Panc1 (cell line): ENCODE results near the gene OR10K2. TPM values are rescaled to one million over a fixed set of nuclear protein-coding genes. Genes with fewer than 3 reads are reported as not detected.

Source experiments
- ATAC-seq: fragments of 200-7000 bp; cut with Tn5 transposase; 2 replicates; pipeline ENCODE4 v1.9.1; 2020; ENCODE audit warnings: mild to moderate bottlenecking, moderate library complexity
- BruUV-seq: library from RNA; stranded (reverse); fragments of 400-500 nt; replicated peaks from 2 replicates; lab custom pipeline; 2021; lab: Mats Ljungman, UMichigan
- CTCF ChIA-PET: fragments of 300-600 bp; sonication (Branson Sonifier 250); formaldehyde crosslinking; loops from one replicate; lab custom pipeline; 2022; ENCODE audit warnings: antibody characterized with exemption; lab: Charles Lee
- POLR2A ChIA-PET: fragments of 300-600 bp; sonication (Branson Sonifier 250); formaldehyde crosslinking; loops from one replicate; lab custom pipeline; 2022; ENCODE audit warnings: antibody characterized with exemption; lab: Charles Lee
- DNase-seq: peaks from one replicate; pipeline ENCODE4 v3.0.0-alpha.2; 2010; ENCODE audit warnings: low read depth, low spot score
- H3K27ac ChIP-seq: 2 replicates; pipeline ENCODE4 v1.5.1; 2011; ENCODE audit warnings: mild to moderate bottlenecking, low read length, inconsistent platforms
- H3K27me3 ChIP-seq: fragments of 200-500 bp; sonication (Bioruptor generic); 2 replicates; pipeline ENCODE4 v1.6.0; 2014; ENCODE audit warnings: low read length, inconsistent platforms; ENCODE audit not compliant: control insufficient read depth, insufficient read depth
- H3K36me3 ChIP-seq: fragments of 200-500 bp; sonication (Bioruptor generic); 2 replicates; pipeline ENCODE4 v1.5.1; 2014; ENCODE audit warnings: inconsistent platforms, mild to moderate bottlenecking, low read length, moderate library complexity; ENCODE audit not compliant: control insufficient read depth, insufficient read depth
- H3K4me1 ChIP-seq: 2 replicates; pipeline ENCODE4 v1.5.1; 2011; ENCODE audit warnings: inconsistent platforms, mild to moderate bottlenecking, low read length, moderate library complexity; ENCODE audit not compliant: control insufficient read depth, insufficient read depth
- H3K4me3 ChIP-seq, 2 experiments: 2 replicates each; pipeline ENCODE4 v1.5.1; 2011 to 2012; ENCODE audit warnings: low read depth in 2 of 2, low read length in 2 of 2, mild to moderate bottlenecking in 2 of 2, inconsistent platforms in 1 of 2, moderate library complexity in 1 of 2
- H3K9me3 ChIP-seq: fragments of 200-500 bp; sonication (Bioruptor generic); 2 replicates; pipeline ENCODE4 v1.5.1; 2014; ENCODE audit warnings: low read depth, mild to moderate bottlenecking, inconsistent platforms, low read length, moderate library complexity; ENCODE audit not compliant: control insufficient read depth, insufficient read depth
- POLR2AphosphoS5 ChIP-seq: IDR thresholded peaks from 2 replicates; pipeline ENCODE4 v1.6.1; 2012; ENCODE audit warnings: mild to moderate bottlenecking, low read depth, low read length, moderate library complexity
- SIN3A ChIP-seq: IDR thresholded peaks from 2 replicates; pipeline ENCODE4 v1.6.1; 2012; ENCODE audit warnings: low read depth, mild to moderate bottlenecking, low read length, moderate library complexity, borderline replicate concordance; ENCODE audit not compliant: insufficient read depth
- TCF7L2 ChIP-seq: IDR thresholded peaks from 2 replicates; pipeline ENCODE4 v1.6.1; 2011; ENCODE audit warnings: mild to moderate bottlenecking, low read depth, low read length, inconsistent platforms
- in situ Hi-C: cut with HindIII; loops from 2 replicates; pipeline ENCODE4 v1.10.0; 2016; ENCODE audit warnings: low sequenced_read_pairs, low pct_unique_long_range_greater_than_20kb
- intact Hi-C: fragments of 100-400 bp; cut with micrococcal nuclease; formaldehyde crosslinking; loops from one replicate; pipeline ENCODE4 v1.10.0; 2022; ENCODE audit not compliant: unreplicated experiment
- total RNA-seq: library from RNA; stranded (reverse); gene quantifications from one replicate; pipeline ENCODE4 v1.2.1, GENCODE V29; 2021; ENCODE audit not compliant: unreplicated experiment
- TF ChIP-seq, protein P1 (sequence below), 2 experiments: IDR thresholded peaks; 2 replicates each; pipeline ENCODE4 v1.6.1; 2011 to 2012; ENCODE audit warnings: low read depth in 2 of 2, control low read depth in 1 of 2, low read length in 1 of 2, mild to moderate bottlenecking in 1 of 2, moderate library complexity in 1 of 2; ENCODE audit not compliant: insufficient read depth in 1 of 2
- TF ChIP-seq, protein P2 (sequence below): fragments of 450-650 bp; IDR thresholded peaks from 2 replicates; pipeline ENCODE4 v1.5.1; 2017; ENCODE audit warnings: mild to moderate bottlenecking

The OR10K2 gene
- total RNA-seq, 1 experiment from 2014 or later, result not detected

DNA sequence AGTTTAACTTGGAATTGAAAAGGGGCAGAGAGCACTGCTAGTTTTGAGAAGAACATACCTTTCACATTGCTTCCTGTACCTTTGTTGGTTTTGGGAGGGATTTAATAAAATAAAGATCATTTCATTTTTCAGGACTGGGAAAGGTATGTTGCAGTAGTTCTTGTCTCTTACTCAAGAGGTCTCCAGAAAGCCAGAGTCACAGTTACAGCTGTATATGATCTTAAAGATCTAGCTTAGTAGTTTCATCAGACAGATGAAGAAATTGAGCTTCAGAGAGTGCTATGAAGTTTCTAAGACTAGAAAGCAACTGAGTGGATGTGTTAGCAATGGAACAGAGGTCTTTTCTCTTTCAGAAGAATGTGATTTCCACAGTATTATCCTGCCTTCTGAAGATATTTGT, 1.0 kb downstream of the OR10K2 start:
- no TSS peak for BruUV-seq
- Histone ChIP-seq H3K4me3 (no peak overlapping the region), H3K27ac (no peak overlapping the region), H3K27me3 (no peaks in the 10 kb centered on the region), H3K36me3 (no peaks in the 10 kb centered on the region), H3K4me1 (no peaks in the 10 kb centered on the region), H3K9me3 (no peaks in the 10 kb centered on the region)
- ATAC-seq, result no peak
- ChIA-PET CTCF (no interaction called here), POLR2A (no interaction called here)
- DNase-seq, result no peak
- TF ChIP-seq POLR2AphosphoS5 (no peak), TCF7L2 (no peak), SIN3A (no peak)
- TF ChIP-seq, protein P1, sequence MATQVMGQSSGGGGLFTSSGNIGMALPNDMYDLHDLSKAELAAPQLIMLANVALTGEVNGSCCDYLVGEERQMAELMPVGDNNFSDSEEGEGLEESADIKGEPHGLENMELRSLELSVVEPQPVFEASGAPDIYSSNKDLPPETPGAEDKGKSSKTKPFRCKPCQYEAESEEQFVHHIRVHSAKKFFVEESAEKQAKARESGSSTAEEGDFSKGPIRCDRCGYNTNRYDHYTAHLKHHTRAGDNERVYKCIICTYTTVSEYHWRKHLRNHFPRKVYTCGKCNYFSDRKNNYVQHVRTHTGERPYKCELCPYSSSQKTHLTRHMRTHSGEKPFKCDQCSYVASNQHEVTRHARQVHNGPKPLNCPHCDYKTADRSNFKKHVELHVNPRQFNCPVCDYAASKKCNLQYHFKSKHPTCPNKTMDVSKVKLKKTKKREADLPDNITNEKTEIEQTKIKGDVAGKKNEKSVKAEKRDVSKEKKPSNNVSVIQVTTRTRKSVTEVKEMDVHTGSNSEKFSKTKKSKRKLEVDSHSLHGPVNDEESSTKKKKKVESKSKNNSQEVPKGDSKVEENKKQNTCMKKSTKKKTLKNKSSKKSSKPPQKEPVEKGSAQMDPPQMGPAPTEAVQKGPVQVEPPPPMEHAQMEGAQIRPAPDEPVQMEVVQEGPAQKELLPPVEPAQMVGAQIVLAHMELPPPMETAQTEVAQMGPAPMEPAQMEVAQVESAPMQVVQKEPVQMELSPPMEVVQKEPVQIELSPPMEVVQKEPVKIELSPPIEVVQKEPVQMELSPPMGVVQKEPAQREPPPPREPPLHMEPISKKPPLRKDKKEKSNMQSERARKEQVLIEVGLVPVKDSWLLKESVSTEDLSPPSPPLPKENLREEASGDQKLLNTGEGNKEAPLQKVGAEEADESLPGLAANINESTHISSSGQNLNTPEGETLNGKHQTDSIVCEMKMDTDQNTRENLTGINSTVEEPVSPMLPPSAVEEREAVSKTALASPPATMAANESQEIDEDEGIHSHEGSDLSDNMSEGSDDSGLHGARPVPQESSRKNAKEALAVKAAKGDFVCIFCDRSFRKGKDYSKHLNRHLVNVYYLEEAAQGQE (IDR thresholded peaks at IDR 0.05; ENCODE audit: insufficient read depth in 1 of 2, low read depth in 2 of 2, low read length in 1 of 2), result no peak
- TF ChIP-seq, protein P2, sequence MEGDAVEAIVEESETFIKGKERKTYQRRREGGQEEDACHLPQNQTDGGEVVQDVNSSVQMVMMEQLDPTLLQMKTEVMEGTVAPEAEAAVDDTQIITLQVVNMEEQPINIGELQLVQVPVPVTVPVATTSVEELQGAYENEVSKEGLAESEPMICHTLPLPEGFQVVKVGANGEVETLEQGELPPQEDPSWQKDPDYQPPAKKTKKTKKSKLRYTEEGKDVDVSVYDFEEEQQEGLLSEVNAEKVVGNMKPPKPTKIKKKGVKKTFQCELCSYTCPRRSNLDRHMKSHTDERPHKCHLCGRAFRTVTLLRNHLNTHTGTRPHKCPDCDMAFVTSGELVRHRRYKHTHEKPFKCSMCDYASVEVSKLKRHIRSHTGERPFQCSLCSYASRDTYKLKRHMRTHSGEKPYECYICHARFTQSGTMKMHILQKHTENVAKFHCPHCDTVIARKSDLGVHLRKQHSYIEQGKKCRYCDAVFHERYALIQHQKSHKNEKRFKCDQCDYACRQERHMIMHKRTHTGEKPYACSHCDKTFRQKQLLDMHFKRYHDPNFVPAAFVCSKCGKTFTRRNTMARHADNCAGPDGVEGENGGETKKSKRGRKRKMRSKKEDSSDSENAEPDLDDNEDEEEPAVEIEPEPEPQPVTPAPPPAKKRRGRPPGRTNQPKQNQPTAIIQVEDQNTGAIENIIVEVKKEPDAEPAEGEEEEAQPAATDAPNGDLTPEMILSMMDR, result no peak
- intact Hi-C loops, result no loop called here
- in situ Hi-C loops, result no loop called here

DNA sequence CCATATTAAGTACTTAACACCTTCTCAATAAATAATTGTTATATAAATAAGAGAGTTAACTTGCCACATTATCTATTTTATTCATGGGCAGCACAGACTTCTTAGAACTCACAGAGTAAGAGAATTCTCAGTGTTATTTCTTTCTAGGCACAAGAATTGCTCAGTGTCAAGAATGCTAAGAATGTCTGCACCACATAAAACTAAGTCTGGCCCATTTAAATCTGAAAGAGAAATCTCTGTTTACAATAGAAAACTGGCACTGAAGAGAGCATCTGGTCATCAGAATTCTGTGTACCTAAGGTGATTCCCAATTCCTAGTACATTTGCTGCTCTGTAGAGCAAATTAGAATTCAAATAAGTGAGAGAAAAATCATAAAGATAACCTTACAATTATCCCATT, 3.8 kb downstream of the OR10K2 start:
- no peak overlapping the region for H3K27ac ChIP-seq
- POLR2A ChIA-PET, result no interaction called here
- H3K4me1 ChIP-seq, result no peaks in the 10 kb centered on the region
- H3K36me3 ChIP-seq, result no peaks in the 10 kb centered on the region
- in situ Hi-C loops, result no loop called here
- DNase-seq, result no peak
- BruUV-seq, result no TSS peak
- no peak for ATAC-seq
- TF ChIP-seq TCF7L2, result no peak
- H3K4me3 ChIP-seq, result no peak overlapping the region
- intact Hi-C loops, result no loop called here
- CTCF ChIA-PET, result no interaction called here
- H3K27me3 ChIP-seq, result no peaks in the 10 kb centered on the region
- H3K9me3 ChIP-seq, result no peaks in the 10 kb centered on the region

DNA sequence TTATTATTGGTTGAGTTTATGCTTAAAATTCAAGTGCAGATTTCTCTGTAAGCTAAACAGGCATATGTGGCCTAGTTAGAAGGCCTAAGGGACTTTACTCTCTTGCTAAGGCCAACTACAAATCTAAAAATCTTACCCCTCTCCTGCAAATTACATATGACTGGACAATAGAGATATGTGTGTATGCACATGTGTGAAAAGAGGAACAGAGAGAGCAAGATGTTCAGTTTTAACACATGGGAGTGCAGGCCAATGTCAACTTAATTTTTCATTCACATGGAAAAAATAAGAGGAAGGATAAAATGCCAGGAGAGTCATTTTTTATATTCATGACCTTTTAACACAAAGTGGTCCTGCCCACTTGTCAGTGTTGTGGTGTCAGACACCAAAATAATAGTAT, 8.5 kb downstream of the OR10K2 start:
- no peaks in the 10 kb centered on the region; the same call in 1 of the 2 replicates for H3K27me3 ChIP-seq
- ATAC-seq (no peak), DNase-seq (no peak)
- CTCF ChIA-PET, result interaction anchor here (0.5 kb wide), 1 partner anchor 10 kb away, joined by 7 read pairs; no protein-coding TSS in a partner anchor
- TF ChIP-seq SIN3A (no peak), TCF7L2 (no peak), POLR2AphosphoS5 (no peak)
- TF ChIP-seq, protein P2, result no peak
- TF ChIP-seq, protein P1 (IDR thresholded peaks at IDR 0.05; ENCODE audit: insufficient read depth in 1 of 2, low read depth in 2 of 2, low read length in 1 of 2), result no peak
- intact Hi-C loops (no loop called here), in situ Hi-C loops (no loop called here)
- no peaks in the 10 kb centered on the region for H3K36me3 ChIP-seq
- no peak overlapping the region for H3K4me3 ChIP-seq
- no peak overlapping the region for H3K27ac ChIP-seq
- no peaks in the 10 kb centered on the region for H3K9me3 ChIP-seq
- no TSS peak for BruUV-seq
- POLR2A ChIA-PET, result no interaction called here
- H3K4me1 ChIP-seq, result no peaks in the 10 kb centered on the region
